Trophoblast cell (in vitro differentiated cells and primary cell): ENCODE results near the gene SLC16A4.
"Not testable (repeated sequence)": the region's sequence is repeated elsewhere in the genome, so short reads cannot be mapped to it uniquely, and the experiment has no call there.

Source experiments
- DNase-seq, 2 donors: peaks; one replicate each; pipeline ENCODE4 v3.0.0-alpha.2; 2016
- H2AFZ ChIP-seq: 2 replicates; pipeline ENCODE4 v1.6.1; 2013; ENCODE audit warnings: low read length, moderate library complexity, mild to moderate bottlenecking; ENCODE audit not compliant: insufficient read depth, poor library complexity
- H2AK5ac ChIP-seq: 2 replicates; pipeline ENCODE4 v1.6.1; 2013; ENCODE audit warnings: mild to moderate bottlenecking, low read length
- H2BK120ac ChIP-seq: 2 replicates; pipeline ENCODE4 v1.6.1; 2013; ENCODE audit warnings: low read length, mild to moderate bottlenecking, moderate library complexity; ENCODE audit not compliant: insufficient read depth, poor library complexity
- H2BK12ac ChIP-seq: 2 replicates; pipeline ENCODE4 v1.6.1; 2013; ENCODE audit warnings: mild to moderate bottlenecking, low read length, moderate library complexity
- H2BK5ac ChIP-seq: 2 replicates; pipeline ENCODE4 v1.6.1; 2013; ENCODE audit warnings: low read length, low read depth, moderate library complexity, mild to moderate bottlenecking; ENCODE audit not compliant: poor library complexity
- H3K14ac ChIP-seq: 2 replicates; pipeline ENCODE4 v1.6.1; 2013; ENCODE audit warnings: mild to moderate bottlenecking, low read length
- H3K18ac ChIP-seq: 2 replicates; pipeline ENCODE4 v1.6.1; 2013; ENCODE audit warnings: mild to moderate bottlenecking, low read length
- H3K23ac ChIP-seq: 2 replicates; pipeline ENCODE4 v1.6.1; 2013; ENCODE audit warnings: low read length
- H3K27ac ChIP-seq: 2 replicates; pipeline ENCODE4 v1.5.1; 2013; ENCODE audit warnings: low read depth, mild to moderate bottlenecking, inconsistent platforms, low read length, moderate library complexity
- H3K27me3 ChIP-seq: 2 replicates; pipeline ENCODE4 v1.6.1; 2013; ENCODE audit warnings: inconsistent platforms, mild to moderate bottlenecking, low read length, moderate library complexity; ENCODE audit not compliant: insufficient read depth
- H3K36me3 ChIP-seq, 2 experiments: 1 replicate in 1 of 2; 2 replicates in 1 of 2; pipeline ENCODE4 v1.6.1; 2013; ENCODE audit warnings: low read length in 2 of 2, mild to moderate bottlenecking in 2 of 2, moderate library complexity in 1 of 2; ENCODE audit not compliant: insufficient read depth in 2 of 2, control insufficient read depth in 1 of 2
- H3K4ac ChIP-seq: 2 replicates; pipeline ENCODE4 v1.6.1; 2013; ENCODE audit warnings: low read depth, mild to moderate bottlenecking, low read length, moderate library complexity
- H3K4me1 ChIP-seq, 2 experiments: 1 replicate in 1 of 2; 2 replicates in 1 of 2; pipeline ENCODE4 v1.6.1; 2013; ENCODE audit warnings: low read length in 2 of 2, mild to moderate bottlenecking in 2 of 2, moderate library complexity in 1 of 2; ENCODE audit not compliant: insufficient read depth in 2 of 2, control insufficient read depth in 1 of 2
- H3K4me2 ChIP-seq: 2 replicates; pipeline ENCODE4 v1.6.1; 2013; ENCODE audit warnings: inconsistent platforms, mild to moderate bottlenecking, low read length, moderate library complexity
- H3K4me3 ChIP-seq: 2 replicates; pipeline ENCODE4 v1.5.1; 2013; ENCODE audit warnings: mild to moderate bottlenecking, low read depth, low read length, inconsistent platforms
- H3K79me1 ChIP-seq: one replicate; pipeline ENCODE4 v1.6.1; 2013; ENCODE audit warnings: low read length
- H3K79me2 ChIP-seq: 2 replicates; pipeline ENCODE4 v1.6.1; 2013; ENCODE audit warnings: low read length, mild to moderate bottlenecking; ENCODE audit not compliant: control insufficient read depth, insufficient read depth, poor library complexity
- H3K9ac ChIP-seq: 2 replicates; pipeline ENCODE4 v1.6.1; 2013; ENCODE audit warnings: mild to moderate bottlenecking, low read length
- H3K9me3 ChIP-seq: 2 replicates; pipeline ENCODE4 v1.6.1; 2013; ENCODE audit warnings: low read depth, mild to moderate bottlenecking, control low read depth, inconsistent platforms, low read length; ENCODE audit not compliant: insufficient read depth
- H4K12ac ChIP-seq: 2 replicates; pipeline ENCODE4 v1.6.1; 2013; ENCODE audit warnings: low read depth, mild to moderate bottlenecking, low read length, moderate library complexity
- H4K8ac ChIP-seq: 2 replicates; pipeline ENCODE4 v1.6.1; 2013; ENCODE audit warnings: low read depth, mild to moderate bottlenecking, low read length, moderate library complexity
- H4K91ac ChIP-seq: one replicate; pipeline ENCODE4 v1.6.1; 2013; ENCODE audit warnings: low read depth, mild to moderate bottlenecking, low read length, moderate library complexity
- WGBS: extraction: QIAGEN DNeasy Blood & Tissue Kit; methylation state at CpG from one replicate; pipeline ENCODE4 v1.1.7; 2013; ENCODE audit warnings: missing lambda C conversion rate; ENCODE audit not compliant: insufficient read length, insufficient coverage; ENCODE audit errors: extremely low coverage; 5-methylcytosine and 5-hydroxymethylcytosine counted together

The SLC16A4 gene

DNA sequence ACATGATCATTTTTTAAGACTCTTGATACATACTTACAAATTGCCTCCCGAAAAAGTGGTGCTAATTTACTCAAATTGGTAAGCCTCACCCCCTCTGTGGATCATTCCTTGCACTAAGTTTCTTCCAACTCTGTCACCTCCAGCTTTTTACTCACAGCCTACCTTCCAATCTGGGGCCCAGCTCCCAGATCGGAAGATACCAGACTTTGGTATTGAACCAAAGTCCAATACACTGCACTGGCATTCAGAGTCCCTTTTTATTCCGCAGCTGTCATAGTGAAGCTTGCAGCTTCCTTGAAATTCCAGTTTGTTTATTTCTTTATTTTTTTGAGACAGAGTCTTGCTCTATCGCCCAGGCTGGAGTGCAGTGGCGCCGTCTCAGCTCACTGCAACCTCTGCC, 18.5 kb upstream of the SLC16A4 start:
- Histone ChIP-seq H3K4ac (no peak overlapping the region), H4K91ac (no peak overlapping the region), H3K79me1 (peaks cover 7% of the 10 kb centered on the region), H3K23ac (no peak overlapping the region), H4K8ac (no peak overlapping the region), H3K9me3 (no peaks in the 10 kb centered on the region), H3K36me3 (peaks cover 2 to 4% of the 10 kb centered on the region in 2 experiments), H3K27me3 (no peaks in the 10 kb centered on the region), H2AFZ (no peak overlapping the region), H2BK5ac (no peak overlapping the region), H2AK5ac (no peak overlapping the region), H3K9ac (no peak overlapping the region), H3K4me2 (no peak overlapping the region), H2BK120ac (no peak overlapping the region), H3K79me2 (peaks cover 7% of the 10 kb centered on the region), H3K4me3 (no peak overlapping the region), H3K4me1 (peaks cover 0 to 2% of the 10 kb centered on the region in 2 experiments), H3K18ac (no peak overlapping the region), H4K12ac (no peak overlapping the region), H3K27ac (no peak overlapping the region), H3K14ac (no peak overlapping the region), H2BK12ac (no peak overlapping the region)
- no CpG with 5 or more reads among the region's 6 CpGs for WGBS
- no peak for DNase-seq

DNA sequence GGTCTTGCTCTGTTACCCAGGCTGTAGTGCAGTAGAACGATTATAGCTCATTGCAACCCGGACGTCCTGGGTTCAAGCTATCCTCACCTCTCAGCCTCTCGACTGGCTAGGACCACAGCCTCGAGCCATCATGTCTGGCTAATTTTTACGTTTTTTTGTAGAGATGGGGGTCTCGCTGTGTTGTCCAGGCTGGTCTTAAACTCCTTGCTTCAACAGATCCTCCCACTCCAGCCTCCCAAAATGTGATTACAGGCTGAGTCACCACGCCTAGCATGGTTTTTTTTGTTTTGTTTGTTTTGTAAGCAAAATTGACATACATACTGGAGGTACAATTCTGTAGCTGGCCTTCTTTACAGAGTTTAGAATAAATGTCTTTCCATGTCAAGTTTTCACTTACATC, 17.7 kb upstream of the SLC16A4 start:
- H3K23ac ChIP-seq = no peak overlapping the region
- H4K8ac ChIP-seq = no peak overlapping the region
- no peaks in the 10 kb centered on the region for H3K27me3 ChIP-seq
- peaks cover 4 to 6% of the 10 kb centered on the region in 2 experiments for H3K36me3 ChIP-seq
- H3K4ac ChIP-seq = no peak overlapping the region
- no peak overlapping the region for H3K27ac ChIP-seq
- DNase-seq = no peak
- H2AK5ac ChIP-seq = no peak overlapping the region
- WGBS = no CpG with 5 or more reads among the region's 8 CpGs
- H4K12ac ChIP-seq = no peak overlapping the region
- H3K4me2 ChIP-seq = no peak overlapping the region
- no peak overlapping the region for H3K4me3 ChIP-seq
- peaks cover 7% of the 10 kb centered on the region for H3K79me2 ChIP-seq
- no peak overlapping the region for H2BK120ac ChIP-seq
- H4K91ac ChIP-seq = no peak overlapping the region
- H3K18ac ChIP-seq = no peak overlapping the region
- H3K9ac ChIP-seq = no peak overlapping the region
- H2AFZ ChIP-seq = no peak overlapping the region
- no peak overlapping the region for H3K14ac ChIP-seq
- peaks cover 7% of the 10 kb centered on the region for H3K79me1 ChIP-seq
- no peaks in the 10 kb centered on the region for H3K9me3 ChIP-seq
- H3K4me1 ChIP-seq = peaks cover 0 to 2% of the 10 kb centered on the region in 2 experiments
- no peak overlapping the region for H2BK12ac ChIP-seq
- H2BK5ac ChIP-seq = no peak overlapping the region

DNA sequence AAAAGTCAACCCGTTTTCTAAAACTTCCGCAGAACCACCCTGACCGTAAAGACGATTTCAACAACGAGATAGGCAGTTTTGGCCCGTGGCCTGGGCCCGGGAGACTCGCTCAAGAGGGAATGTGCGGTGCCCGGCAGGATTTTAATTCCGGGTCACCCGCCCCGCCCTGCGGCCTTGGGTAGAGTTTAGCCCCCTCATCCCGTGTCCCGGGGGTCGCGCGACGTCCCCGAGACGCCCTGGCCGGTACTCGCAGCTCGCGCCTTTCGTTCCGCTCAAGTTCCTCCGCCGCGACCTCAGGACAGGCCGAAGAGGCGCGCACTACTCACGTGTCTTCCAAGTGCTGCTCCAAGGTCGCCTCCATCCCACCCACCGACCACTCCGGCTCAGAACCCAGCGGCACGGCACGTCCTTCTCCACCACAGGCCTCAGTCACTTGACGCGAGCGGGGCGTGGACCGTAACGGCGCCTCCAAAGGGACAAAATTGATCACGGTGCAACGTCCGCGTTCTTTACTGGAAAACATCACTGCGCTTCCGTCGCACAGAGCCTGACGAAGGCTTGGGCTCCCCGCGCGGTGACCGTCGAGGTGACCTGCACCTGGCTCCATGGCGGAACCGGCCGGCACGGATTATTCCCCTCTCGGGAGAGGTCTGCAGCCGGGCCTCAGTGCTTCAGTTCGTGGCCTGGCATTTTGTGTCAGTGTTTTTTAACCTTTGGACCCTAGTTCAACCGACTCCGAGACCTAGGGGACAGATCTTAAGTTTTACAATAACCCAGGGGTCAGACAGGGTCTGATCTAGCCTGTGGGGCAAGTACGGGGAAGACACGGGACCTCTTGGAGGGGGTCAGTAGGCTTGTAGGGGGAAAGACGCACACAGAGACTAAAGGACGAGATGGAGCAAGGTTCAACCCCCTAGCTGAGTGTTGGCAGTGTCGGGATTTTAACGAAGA, 16.7 kb upstream of the SLC16A4 start, which contains the start of gene LAMTOR5:
TSS of gene LAMTOR5 (minus strand) at position 435 of the 951 bp plus-strand sequence. CDS start at position 361, 74 bp downstream.
- Histone ChIP-seq H4K12ac (peak within 1 kb of the TSS; percentile 91), H3K4ac (peak within 1 kb of the TSS; percentile 55), H2BK12ac (no peak within 1 kb of the TSS), H3K18ac (peak within 1 kb of the TSS; percentile 34), H3K23ac (no peak within 1 kb of the TSS), H3K4me3 (peak within 1 kb of the TSS; percentile 94), H3K79me2 (peaks cover 7% of the 10 kb centered on the region), H3K79me1 (peaks cover 7% of the 10 kb centered on the region), H3K14ac (peak within 1 kb of the TSS; percentile 77), H3K4me1 (peaks cover 0 to 2% of the 10 kb centered on the region in 2 experiments), H2AK5ac (peak within 1 kb of the TSS; percentile 50), H3K27me3 (no peaks in the 10 kb centered on the region), H3K36me3 (peaks cover 7 to 10% of the 10 kb centered on the region in 2 experiments), H4K91ac (peak within 1 kb of the TSS; percentile 78), H2AFZ (peak within 1 kb of the TSS; percentile 61), H3K27ac (peak within 1 kb of the TSS; percentile 23), H4K8ac (peak within 1 kb of the TSS; percentile 75), H3K9ac (peak within 1 kb of the TSS; percentile 84), H3K4me2 (peak within 1 kb of the TSS; percentile 76), H2BK5ac (peak within 1 kb of the TSS; percentile 15), H2BK120ac (peak within 1 kb of the TSS; percentile 37), H3K9me3 (no peaks in the 10 kb centered on the region)
- WGBS = no CpG with 5 or more reads among the region's 76 CpGs
- peak; percentile 91 to 97 for DNase-seq

DNA sequence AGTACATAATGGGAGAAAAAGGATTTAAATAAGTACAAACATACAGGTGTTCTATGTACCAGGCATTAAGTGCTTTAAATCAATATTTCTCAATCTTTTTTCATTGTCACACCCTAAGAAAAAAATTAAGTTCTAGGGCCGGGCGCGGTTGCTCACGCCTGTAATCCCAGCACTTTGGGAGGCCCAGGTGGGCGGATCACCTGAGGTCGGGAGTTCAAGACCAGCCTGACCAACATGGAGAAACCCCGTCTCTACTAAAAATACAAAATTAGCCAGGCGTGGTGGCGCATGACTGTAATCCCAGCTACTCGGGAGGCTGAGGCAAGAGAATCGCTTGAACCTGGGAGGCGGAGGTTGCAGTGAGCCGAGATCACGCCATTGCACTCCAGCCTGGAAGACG, 15.6 kb upstream of the SLC16A4 start:
- not testable (repeated sequence) for DNase-seq, H3K4ac ChIP-seq, H3K27ac ChIP-seq, H2AFZ ChIP-seq, H2BK5ac ChIP-seq, H2BK120ac ChIP-seq, H3K23ac ChIP-seq, H2AK5ac ChIP-seq, H2BK12ac ChIP-seq, H3K9ac ChIP-seq, H3K4me3 ChIP-seq, H4K8ac ChIP-seq, H4K12ac ChIP-seq, H3K4me1 ChIP-seq, H3K79me1 ChIP-seq, H3K18ac ChIP-seq, H3K9me3 ChIP-seq, H3K79me2 ChIP-seq, H3K27me3 ChIP-seq, H3K14ac ChIP-seq, H4K91ac ChIP-seq
- Histone ChIP-seq H3K4me2 (peak overlapping the region; percentile 76), H3K36me3 (peaks cover 9 to 19% of the 10 kb centered on the region in 2 experiments)
- WGBS = no CpG with 5 or more reads among the region's 15 CpGs
